Measurements from ENCODE around the gene ERVK3-1.

DNA sequence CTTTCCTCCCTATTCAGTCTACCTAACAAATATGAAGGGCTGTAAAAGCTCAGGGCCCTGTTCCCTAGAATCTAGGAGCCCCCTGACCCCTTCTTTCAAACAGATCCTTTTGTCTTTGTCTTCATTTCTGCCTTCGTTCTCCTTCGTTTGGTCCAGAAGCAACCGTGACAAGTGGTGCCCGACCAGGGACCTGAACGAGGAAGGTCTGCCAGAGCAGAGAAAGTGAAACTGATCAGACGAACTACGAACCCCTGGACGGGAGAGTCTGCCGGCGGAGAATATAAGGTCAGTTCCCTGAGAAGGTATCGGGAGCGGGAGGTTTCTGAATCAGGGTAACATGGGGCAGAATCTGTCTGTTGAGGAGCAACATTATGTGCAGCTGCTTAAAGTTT, 751 bp downstream of the ERVK3-1 start:
- no peak for TF ChIP-seq CTCF (IDR thresholded peaks at IDR 0.05; ENCODE audit: insufficient read depth, low read depth, low read length)
- no peak for TF ChIP-seq EZH2 (IDR thresholded peaks at IDR 0.05; ENCODE audit: insufficient read depth, low read length)

Measured in astrocyte (in vitro differentiated cells and primary cell).